Loucy (cell line): ENCODE results near the gene SPDYC.

ENCODE experiments used
- EZH2phosphoT487 ChIP-seq: fragments of 200-600 bp; IDR thresholded peaks from 2 replicates; pipeline ENCODE4 v1.6.1; 2018; ENCODE audit warnings: antibody characterized with exemption, mild to moderate bottlenecking, moderate library complexity, borderline replicate concordance
- TF ChIP-seq, protein P1 (sequence below): fragments of 200-600 bp; sonication (generic); conservative IDR thresholded peaks from 2 replicates; pipeline ENCODE4 v1.5.1; 2014; ENCODE audit warnings: mild to moderate bottlenecking, antibody characterized with exemption, low read length

DNA sequence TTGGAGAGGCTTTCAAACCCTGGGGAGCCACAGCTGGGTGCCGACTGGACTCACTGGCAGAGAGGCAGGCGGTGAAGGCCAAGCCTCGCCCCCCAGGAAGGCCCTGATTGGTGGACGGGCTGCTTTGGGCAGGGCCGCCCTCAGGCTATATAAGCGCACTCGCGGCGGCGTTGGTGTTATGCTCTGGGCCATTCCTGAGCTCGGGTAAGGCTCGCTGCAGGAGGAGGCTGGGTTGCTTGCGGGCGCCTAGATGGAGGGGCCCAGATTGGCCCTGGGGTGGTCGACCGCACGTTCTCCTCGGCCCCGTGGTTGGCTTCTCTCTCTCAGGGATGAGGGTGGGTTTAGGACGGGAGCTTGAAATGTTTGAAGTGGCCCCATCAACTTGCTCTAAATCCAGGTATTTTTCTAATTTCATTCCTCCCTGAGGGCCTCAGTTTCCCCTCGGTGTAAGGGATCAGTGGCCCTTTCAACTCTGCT is at the start of gene SPDYC:
- TF ChIP-seq, protein P1, sequence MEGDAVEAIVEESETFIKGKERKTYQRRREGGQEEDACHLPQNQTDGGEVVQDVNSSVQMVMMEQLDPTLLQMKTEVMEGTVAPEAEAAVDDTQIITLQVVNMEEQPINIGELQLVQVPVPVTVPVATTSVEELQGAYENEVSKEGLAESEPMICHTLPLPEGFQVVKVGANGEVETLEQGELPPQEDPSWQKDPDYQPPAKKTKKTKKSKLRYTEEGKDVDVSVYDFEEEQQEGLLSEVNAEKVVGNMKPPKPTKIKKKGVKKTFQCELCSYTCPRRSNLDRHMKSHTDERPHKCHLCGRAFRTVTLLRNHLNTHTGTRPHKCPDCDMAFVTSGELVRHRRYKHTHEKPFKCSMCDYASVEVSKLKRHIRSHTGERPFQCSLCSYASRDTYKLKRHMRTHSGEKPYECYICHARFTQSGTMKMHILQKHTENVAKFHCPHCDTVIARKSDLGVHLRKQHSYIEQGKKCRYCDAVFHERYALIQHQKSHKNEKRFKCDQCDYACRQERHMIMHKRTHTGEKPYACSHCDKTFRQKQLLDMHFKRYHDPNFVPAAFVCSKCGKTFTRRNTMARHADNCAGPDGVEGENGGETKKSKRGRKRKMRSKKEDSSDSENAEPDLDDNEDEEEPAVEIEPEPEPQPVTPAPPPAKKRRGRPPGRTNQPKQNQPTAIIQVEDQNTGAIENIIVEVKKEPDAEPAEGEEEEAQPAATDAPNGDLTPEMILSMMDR = no peak
- TF ChIP-seq EZH2phosphoT487 = no peak
